GM23248 (cell line): Measurements from ENCODE around the gene DNAJC2. TPM values are rescaled to one million over a fixed set of nuclear protein-coding genes. Genes with fewer than 3 reads are reported as not detected.

ENCODE experiments used
- DNase-seq: peaks from one replicate; pipeline ENCODE4 v3.0.0-alpha.2; 2015
- H2AFZ ChIP-seq: fragments of 200-600 bp; sonication (generic); 2 replicates; pipeline ENCODE4 v1.6.1; 2016; ENCODE audit warnings: antibody characterized with exemption
- H3F3A ChIP-seq: fragments of 200-600 bp; sonication (generic); 2 replicates; pipeline ENCODE4 v1.6.1; 2016; ENCODE audit warnings: mild to moderate bottlenecking, antibody characterized with exemption, mixed run types; ENCODE audit not compliant: insufficient read depth
- H3K27ac ChIP-seq: fragments of 200-600 bp; sonication (generic); 2 replicates; pipeline ENCODE4 v1.5.1; 2016; ENCODE audit warnings: mild to moderate bottlenecking
- H3K27me3 ChIP-seq: fragments of 200-600 bp; sonication (generic); replicated peaks from 2 replicates; pipeline ENCODE4 v1.6.1; 2016; ENCODE audit warnings: mild to moderate bottlenecking; ENCODE audit not compliant: insufficient read depth
- H3K36me3 ChIP-seq: fragments of 200-600 bp; sonication (generic); 2 replicates; pipeline ENCODE4 v1.6.1; 2016; ENCODE audit warnings: low read depth, mild to moderate bottlenecking
- H3K4me1 ChIP-seq: fragments of 200-600 bp; sonication (generic); 2 replicates; pipeline ENCODE4 v1.6.1; 2016; ENCODE audit warnings: mild to moderate bottlenecking; ENCODE audit not compliant: insufficient read depth
- H3K4me2 ChIP-seq: fragments of 200-600 bp; sonication (generic); one replicate; pipeline ENCODE4 v1.6.1; 2016; ENCODE audit warnings: mild to moderate bottlenecking; ENCODE audit not compliant: unreplicated experiment
- H3K4me3 ChIP-seq: fragments of 200-600 bp; sonication (generic); 2 replicates; pipeline ENCODE4 v1.5.1; 2016; ENCODE audit warnings: mild to moderate bottlenecking
- H3K79me2 ChIP-seq: fragments of 200-600 bp; sonication (generic); 2 replicates; pipeline ENCODE4 v1.6.1; 2016; ENCODE audit warnings: mild to moderate bottlenecking; ENCODE audit not compliant: insufficient read depth
- H3K9ac ChIP-seq: fragments of 200-600 bp; sonication (generic); 2 replicates; pipeline ENCODE4 v1.6.1; 2016; ENCODE audit warnings: mild to moderate bottlenecking
- H3K9me2 ChIP-seq: fragments of 200-600 bp; sonication (generic); 2 replicates; pipeline ENCODE4 v1.6.1; 2016; ENCODE audit warnings: mixed run types, mild to moderate bottlenecking, moderate library complexity; ENCODE audit not compliant: insufficient read depth
- H3K9me3 ChIP-seq: fragments of 200-600 bp; sonication (generic); one replicate; pipeline ENCODE4 v1.6.1; 2017; ENCODE audit warnings: low read depth
- H4K20me1 ChIP-seq: fragments of 200-600 bp; sonication (generic); 2 replicates; pipeline ENCODE4 v1.6.0; 2016; ENCODE audit not compliant: insufficient read depth
- EZH2 ChIP-seq: fragments of 200-600 bp; sonication (generic); IDR thresholded peaks from 2 replicates; pipeline ENCODE4 v1.6.1; 2018; ENCODE audit warnings: antibody characterized with exemption, mild to moderate bottlenecking; ENCODE audit not compliant: insufficient read depth, poor library complexity, severe bottlenecking
- EZH2phosphoT487 ChIP-seq: fragments of 200-600 bp; sonication (generic); IDR thresholded peaks from 2 replicates; pipeline ENCODE4 v1.6.1; 2018; ENCODE audit warnings: antibody characterized with exemption, moderate library complexity, mild to moderate bottlenecking, low read depth; ENCODE audit not compliant: insufficient read depth
- WGBS, 2 experiments: methylation state at CpG; one replicate each; pipeline ENCODE4 v1.1.6; 2015 to 2017; ENCODE audit warnings: low lambda C conversion rate in 2 of 2, low coverage in 1 of 2; ENCODE audit errors: missing lambda C conversion rate in 2 of 2; 5-methylcytosine and 5-hydroxymethylcytosine counted together
- in situ Hi-C: fragments of 300-500 bp; cut with MboI; formaldehyde crosslinking; loops from 2 replicates; pipeline ENCODE4 v1.15.0; 2020
- polyA plus RNA-seq: library from polyadenylated mRNA; unstranded; fragments of >200 nt; fragmentation: Nextera tagmentation; extraction: Ambion mirVana; gene quantifications from 2 replicates; pipeline ENCODE4 v1.2.1, GENCODE V29; 2016
- total RNA-seq: library from RNA; depleted of rRNA; stranded (reverse); fragments of >200 nt; shearing (Covaris generic); gene quantifications from 2 replicates; pipeline ENCODE4 v1.2.3, GENCODE V29; 2014

Gene DNAJC2
- total and polyA plus RNA-seq, 2 experiments from 2014 or later, result 19.3 to 36.6 TPM

DNA sequence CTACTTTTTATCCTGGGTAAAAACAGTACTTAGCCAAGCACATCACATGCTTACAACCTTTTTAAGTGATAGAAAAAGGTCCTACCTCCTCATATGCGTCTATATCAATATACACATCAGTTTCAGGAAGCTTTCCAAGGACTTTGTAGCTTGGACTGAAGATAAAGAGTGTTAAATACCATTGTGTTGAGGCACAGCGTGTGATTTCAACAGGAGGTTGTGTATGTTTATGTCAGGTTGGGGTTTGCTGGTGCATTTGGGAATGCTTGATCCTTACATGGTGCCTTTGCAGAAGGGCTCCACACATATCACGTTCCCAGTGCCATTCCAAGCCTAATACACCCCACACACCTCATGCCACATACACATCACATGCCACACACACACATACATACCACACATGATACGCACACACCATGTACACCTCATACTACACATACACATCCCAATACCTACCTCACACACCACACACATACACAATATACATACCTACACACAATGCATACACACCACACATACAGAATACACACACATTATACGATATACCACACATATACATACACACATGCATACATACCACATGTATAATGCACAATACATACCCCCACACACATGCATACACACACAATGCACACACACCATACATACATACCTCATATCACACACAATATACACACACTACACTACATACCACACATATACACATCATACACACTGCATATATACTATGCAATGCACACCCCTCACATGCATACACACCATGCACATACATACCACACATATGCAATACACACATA is 36.0 kb upstream of the DNAJC2 start:
- H3K79me2 ChIP-seq, result no peaks in the 10 kb centered on the region
- no peak overlapping the region for H3K4me3 ChIP-seq
- TF ChIP-seq EZH2phosphoT487 (no peak), EZH2 (no peak)
- no peaks in the 10 kb centered on the region for H3K9me3 ChIP-seq
- no peak overlapping the region for H3K27ac ChIP-seq
- DNase-seq, result peak; percentile 7
- in situ Hi-C loops, result no loop called here
- H3K27me3 ChIP-seq, result no peaks in the 10 kb centered on the region
- H3K9ac ChIP-seq, result no peak overlapping the region
- H3K36me3 ChIP-seq, result no peaks in the 10 kb centered on the region
- H3F3A ChIP-seq, result no peaks in the 10 kb centered on the region
- no peaks in the 10 kb centered on the region for H4K20me1 ChIP-seq
- no peaks in the 10 kb centered on the region for H3K4me1 ChIP-seq
- 74 to 81% methylated on average over 5 of the region's 5 CpGs for WGBS, 2 experiments
- H3K9me2 ChIP-seq, result no peaks in the 10 kb centered on the region
- no peak overlapping the region for H3K4me2 ChIP-seq
- no peak overlapping the region for H2AFZ ChIP-seq

DNA sequence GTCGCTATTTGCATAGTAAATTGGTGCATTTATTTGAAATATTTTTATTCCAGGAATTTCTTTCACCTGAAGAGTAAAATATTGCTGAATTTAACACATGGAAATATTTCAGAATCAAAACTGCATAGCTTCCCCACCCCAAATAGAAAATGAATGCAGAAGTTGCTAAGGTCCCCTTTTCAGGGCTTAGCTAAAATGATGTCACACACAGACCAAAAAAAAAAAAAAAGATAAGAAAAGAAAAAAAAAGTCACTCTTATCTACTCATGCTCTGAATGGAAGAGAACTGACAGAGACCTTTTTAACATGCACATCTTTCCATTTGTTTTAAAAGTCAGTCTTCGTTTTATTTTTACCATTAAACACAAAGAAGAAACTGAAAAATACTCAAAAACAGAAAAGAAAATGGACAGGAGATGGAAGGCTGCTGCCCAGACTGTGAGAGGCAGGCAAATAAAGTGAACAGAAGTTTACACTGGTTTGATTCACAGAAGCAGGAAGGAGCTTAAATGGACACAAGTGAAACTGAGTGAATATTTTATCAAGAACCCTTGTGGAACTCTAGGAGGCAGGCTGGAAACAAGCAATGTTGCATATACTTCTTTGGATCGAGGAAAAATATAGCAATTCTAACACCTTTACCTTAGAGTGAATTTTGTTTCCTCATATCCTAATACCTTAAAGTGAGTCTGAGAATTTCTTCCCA is 34.9 kb upstream of the DNAJC2 start:
- 22 to 30% methylated on average over 3 of the region's 3 CpGs for WGBS, 2 experiments
- Histone ChIP-seq H3K4me2 (peak overlapping the region; percentile 58), H3K4me1 (no peaks in the 10 kb centered on the region), H3K4me3 (no peak overlapping the region), H3K36me3 (no peaks in the 10 kb centered on the region), H3K9me3 (no peaks in the 10 kb centered on the region), H3K79me2 (no peaks in the 10 kb centered on the region), H3K9ac (no peak overlapping the region), H3F3A (no peaks in the 10 kb centered on the region), H3K27ac (no peak overlapping the region), H3K9me2 (no peaks in the 10 kb centered on the region), H3K27me3 (no peaks in the 10 kb centered on the region), H4K20me1 (no peaks in the 10 kb centered on the region), H2AFZ (0 out of 2 replicates have a peak overlapping the region, but pooled peaks have one; percentile 15)
- TF ChIP-seq EZH2phosphoT487, result no peak
- TF ChIP-seq EZH2, result no peak
- in situ Hi-C loops, result no loop called here
- peak; percentile 5 for DNase-seq

DNA sequence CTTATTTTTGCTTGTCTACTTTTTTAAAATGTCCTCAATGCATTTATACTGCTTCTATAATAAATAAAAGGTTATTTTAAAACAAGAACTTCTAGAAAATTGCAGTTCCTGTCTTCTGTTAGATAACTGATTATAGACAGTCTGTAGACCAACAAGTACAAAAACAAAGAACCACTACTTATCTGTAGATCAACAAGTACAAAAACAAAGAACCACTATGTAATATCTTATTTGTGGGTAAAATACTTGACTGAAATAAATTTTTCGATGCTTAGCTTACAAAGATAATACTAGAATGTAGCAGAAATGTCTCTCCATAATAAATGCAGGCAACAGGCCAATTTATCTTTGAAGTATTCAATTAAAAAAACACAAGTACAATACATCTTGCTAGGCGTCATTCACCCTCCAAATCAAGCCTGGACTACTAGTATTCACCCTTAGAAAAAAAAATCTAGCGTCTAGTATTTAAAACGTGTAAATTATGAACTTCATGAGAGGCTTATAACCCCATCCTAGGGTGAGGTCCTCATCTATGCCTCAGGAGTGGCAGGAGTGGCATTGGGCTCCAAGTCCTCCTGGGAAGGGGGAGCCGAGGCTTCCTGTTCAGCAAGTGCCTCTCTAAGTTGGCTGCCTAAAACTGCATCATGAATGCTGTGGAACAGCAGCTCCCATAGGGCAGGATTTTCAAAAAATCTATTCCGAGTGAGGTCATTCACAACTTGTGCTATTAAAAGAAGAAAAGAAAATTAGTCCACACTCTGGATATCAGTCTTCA is 29.5 kb upstream of the DNAJC2 start:
- no peak overlapping the region for H3K27ac ChIP-seq
- no peaks in the 10 kb centered on the region for H4K20me1 ChIP-seq
- in situ Hi-C loops, result no loop called here
- H3K79me2 ChIP-seq, result no peaks in the 10 kb centered on the region
- no peak overlapping the region for H3K9ac ChIP-seq
- 52 to 57% methylated on average over 6 of the region's 6 CpGs for WGBS, 2 experiments
- H3K27me3 ChIP-seq, result no peaks in the 10 kb centered on the region
- peaks cover 7% of the 10 kb centered on the region; the same call in 1 of the 2 replicates for H3F3A ChIP-seq
- H3K9me2 ChIP-seq, result no peaks in the 10 kb centered on the region
- H3K4me1 ChIP-seq, result no peaks in the 10 kb centered on the region
- no peak for DNase-seq
- no peak overlapping the region for H3K4me2 ChIP-seq
- no peak for TF ChIP-seq EZH2
- TF ChIP-seq EZH2phosphoT487, result no peak
- H3K9me3 ChIP-seq, result no peaks in the 10 kb centered on the region
- peaks cover 6% of the 10 kb centered on the region for H3K36me3 ChIP-seq
- no peak overlapping the region for H3K4me3 ChIP-seq
- no peak overlapping the region for H2AFZ ChIP-seq

DNA sequence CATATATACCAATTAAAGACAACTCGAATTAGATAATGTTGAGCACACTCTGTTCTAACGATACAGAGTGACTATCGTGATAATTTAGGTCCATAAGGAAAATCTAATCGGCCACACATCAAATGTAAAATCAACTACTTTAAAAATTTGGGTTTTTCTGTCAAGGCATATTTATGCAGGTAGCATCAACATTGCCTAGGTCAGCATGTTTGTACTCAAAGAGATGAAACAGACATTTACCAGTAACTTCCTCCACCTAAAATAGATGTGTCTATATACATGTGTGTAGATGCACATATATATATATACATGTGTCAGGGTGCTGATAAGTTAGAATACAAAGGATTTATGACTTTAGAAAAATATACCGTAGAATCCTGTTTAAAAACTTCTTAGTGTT is 24.9 kb upstream of the DNAJC2 start:
- H3K4me2 ChIP-seq, result no peak overlapping the region
- H3K9me2 ChIP-seq, result no peaks in the 10 kb centered on the region
- H3K4me3 ChIP-seq, result no peak overlapping the region
- WGBS, 2 experiments, result 92% methylated on average over 5 of the region's 5 CpGs
- no peaks in the 10 kb centered on the region for H3K79me2 ChIP-seq
- no peak for DNase-seq
- in situ Hi-C loops, result no loop called here
- peaks cover 25% of the 10 kb centered on the region for H3F3A ChIP-seq
- H3K27ac ChIP-seq, result no peak overlapping the region
- no peaks in the 10 kb centered on the region for H3K4me1 ChIP-seq
- no peak overlapping the region for H3K9ac ChIP-seq
- no peaks in the 10 kb centered on the region for H4K20me1 ChIP-seq
- TF ChIP-seq EZH2phosphoT487 (no peak), EZH2 (no peak)
- H3K36me3 ChIP-seq, result peaks cover 47% of the 10 kb centered on the region
- H2AFZ ChIP-seq, result no peak overlapping the region
- no peaks in the 10 kb centered on the region for H3K27me3 ChIP-seq
- H3K9me3 ChIP-seq, result no peaks in the 10 kb centered on the region
